ENCODE results near the gene BCL2.

The BCL2 gene

DNA sequence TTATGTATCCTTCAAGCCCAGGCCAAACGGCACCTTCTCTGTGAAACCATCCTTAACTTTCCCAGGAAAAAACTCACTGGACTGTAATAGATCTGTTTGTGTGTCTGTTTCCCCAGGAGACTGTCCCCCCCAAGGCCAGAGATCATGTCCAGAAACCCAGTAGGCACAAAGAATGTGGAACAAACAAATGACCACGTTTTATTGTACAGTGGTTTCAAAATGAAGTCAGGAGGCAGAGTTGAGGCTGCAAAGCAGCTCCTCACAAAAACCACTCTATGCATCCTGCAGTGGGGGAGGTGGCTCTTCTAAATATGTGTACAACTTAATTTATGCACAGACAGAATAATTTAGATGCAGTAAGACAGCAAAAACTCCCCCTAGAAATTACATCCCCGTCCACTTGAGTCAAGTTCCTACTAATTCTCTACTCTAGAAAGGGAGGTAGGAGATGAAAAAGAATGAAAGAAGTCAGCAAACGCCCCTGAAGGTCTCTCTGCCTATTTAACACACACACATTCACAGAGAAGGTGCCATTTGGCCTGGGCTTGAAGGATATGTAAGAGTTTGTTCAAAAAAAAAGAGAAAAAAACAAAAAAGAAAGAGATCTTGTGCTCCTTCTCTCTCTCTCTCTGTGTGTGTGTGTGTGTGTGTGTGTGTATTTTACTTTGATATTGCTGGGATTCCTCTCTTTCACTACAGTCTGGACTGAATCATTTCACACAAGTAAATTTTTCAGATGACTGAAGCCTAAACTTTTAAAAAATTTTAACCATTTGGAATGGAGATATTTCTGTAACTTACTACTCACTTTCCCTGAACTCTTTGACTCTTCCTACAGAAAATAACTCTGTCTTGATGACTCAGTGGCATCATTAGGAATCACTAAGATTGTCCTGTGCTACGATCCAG lies 19.5 kb downstream of the BCL2 start:
- H3K79me2 ChIP-seq (ENCODE audit: low read length): peaks cover 100% of the 10 kb centered on the region

DNA sequence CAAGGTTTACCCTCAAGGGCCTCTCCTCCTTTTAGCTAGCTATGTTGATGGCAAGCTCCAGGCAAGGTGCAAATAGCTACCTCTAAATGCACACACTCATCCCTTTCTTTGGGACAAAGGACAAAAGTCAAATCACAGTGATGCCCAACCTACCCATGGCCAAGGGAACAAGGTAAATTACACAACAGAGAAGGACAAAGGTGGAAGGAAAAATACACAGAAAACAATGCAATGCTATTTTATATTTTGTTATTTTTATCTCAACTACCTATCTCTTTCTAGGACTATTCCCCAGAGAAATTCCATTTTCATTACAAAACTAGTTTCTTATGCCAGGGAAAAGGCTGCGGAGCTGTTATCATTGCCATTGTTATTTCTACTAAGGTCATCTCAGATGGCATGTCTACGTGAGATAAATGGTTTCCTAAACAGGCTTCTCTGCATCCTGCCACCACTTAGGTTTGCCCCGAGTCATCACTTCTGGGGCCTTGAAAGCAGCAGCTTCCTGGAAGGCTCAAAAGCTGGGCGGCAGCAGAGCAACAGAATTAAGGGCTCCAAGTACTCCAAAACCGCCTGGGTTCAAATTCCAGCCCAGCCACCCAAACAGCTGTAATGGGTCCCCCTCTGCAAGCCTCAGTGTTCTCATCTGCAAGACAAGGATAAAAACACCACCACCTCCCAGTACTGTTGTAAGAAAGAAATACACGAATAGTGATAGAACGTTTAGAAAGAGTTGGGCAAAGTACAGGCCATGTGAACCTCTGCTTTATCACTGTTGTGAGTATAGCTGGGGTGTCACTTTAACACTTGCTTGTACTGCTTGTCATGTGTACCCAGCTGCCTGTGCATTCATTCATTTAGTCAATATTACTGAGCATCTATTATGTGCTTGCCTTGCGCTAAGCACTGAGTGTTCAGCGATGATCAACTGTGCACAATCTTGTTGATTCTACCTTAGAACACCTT lies 20.9 kb downstream of the BCL2 start:
- Histone ChIP-seq H3K4me3 (ENCODE audit: low read length) (no peak overlapping the region), H3K9me3 (ENCODE audit: insufficient read depth, low read length) (no peaks in the 10 kb centered on the region), H3K27ac (ENCODE audit: low read length) (peak overlapping the region; percentile 63; the same call in 1 of the 2 replicates), H3K27me3 (ENCODE audit: low read depth, low read length) (no peaks in the 10 kb centered on the region), H3K4me1 (ENCODE audit: low read length) (peaks cover 76% of the 10 kb centered on the region), H3K9ac (ENCODE audit: low read length) (no peak overlapping the region), H3K36me3 (replicated peaks; ENCODE audit: low read depth, low read length) (peaks cover 80% of the 10 kb centered on the region), H3K79me2 (ENCODE audit: low read length) (peaks cover 100% of the 10 kb centered on the region), H2AFZ (ENCODE audit: low read depth, low read length) (no peak overlapping the region), H3K4me2 (ENCODE audit: low read length) (no peak overlapping the region), H4K20me1 (ENCODE audit: insufficient read depth, low read length) (peaks cover 81% of the 10 kb centered on the region)
- no peak for TF ChIP-seq EZH2phosphoT487 (IDR thresholded peaks at IDR 0.05; ENCODE audit: low read depth)
- TF ChIP-seq, protein P1, sequence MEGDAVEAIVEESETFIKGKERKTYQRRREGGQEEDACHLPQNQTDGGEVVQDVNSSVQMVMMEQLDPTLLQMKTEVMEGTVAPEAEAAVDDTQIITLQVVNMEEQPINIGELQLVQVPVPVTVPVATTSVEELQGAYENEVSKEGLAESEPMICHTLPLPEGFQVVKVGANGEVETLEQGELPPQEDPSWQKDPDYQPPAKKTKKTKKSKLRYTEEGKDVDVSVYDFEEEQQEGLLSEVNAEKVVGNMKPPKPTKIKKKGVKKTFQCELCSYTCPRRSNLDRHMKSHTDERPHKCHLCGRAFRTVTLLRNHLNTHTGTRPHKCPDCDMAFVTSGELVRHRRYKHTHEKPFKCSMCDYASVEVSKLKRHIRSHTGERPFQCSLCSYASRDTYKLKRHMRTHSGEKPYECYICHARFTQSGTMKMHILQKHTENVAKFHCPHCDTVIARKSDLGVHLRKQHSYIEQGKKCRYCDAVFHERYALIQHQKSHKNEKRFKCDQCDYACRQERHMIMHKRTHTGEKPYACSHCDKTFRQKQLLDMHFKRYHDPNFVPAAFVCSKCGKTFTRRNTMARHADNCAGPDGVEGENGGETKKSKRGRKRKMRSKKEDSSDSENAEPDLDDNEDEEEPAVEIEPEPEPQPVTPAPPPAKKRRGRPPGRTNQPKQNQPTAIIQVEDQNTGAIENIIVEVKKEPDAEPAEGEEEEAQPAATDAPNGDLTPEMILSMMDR (IDR thresholded peaks at IDR 0.05; ENCODE audit: low read depth, low read length): no peak

More for the DNA sequence above, 19.5 kb downstream of the BCL2 start:
- Histone ChIP-seq H2AFZ (ENCODE audit: low read depth, low read length) (no peak overlapping the region), H4K20me1 (ENCODE audit: insufficient read depth, low read length) (peaks cover 95% of the 10 kb centered on the region), H3K27me3 (ENCODE audit: low read depth, low read length) (no peaks in the 10 kb centered on the region), H3K27ac (ENCODE audit: low read length) (peak overlapping the region; percentile 63), H3K36me3 (replicated peaks; ENCODE audit: low read depth, low read length) (peaks cover 78% of the 10 kb centered on the region), H3K4me2 (ENCODE audit: low read length) (peak overlapping the region; percentile 36), H3K4me1 (ENCODE audit: low read length) (peaks cover 79% of the 10 kb centered on the region), H3K9me3 (ENCODE audit: insufficient read depth, low read length) (no peaks in the 10 kb centered on the region), H3K4me3 (ENCODE audit: low read length) (peak overlapping the region; percentile 6), H3K9ac (ENCODE audit: low read length) (peak overlapping the region; percentile 32)
- TF ChIP-seq, protein P1 (IDR thresholded peaks at IDR 0.05; ENCODE audit: low read depth, low read length): no peak
- no peak for TF ChIP-seq EZH2phosphoT487 (IDR thresholded peaks at IDR 0.05; ENCODE audit: low read depth)

DNA sequence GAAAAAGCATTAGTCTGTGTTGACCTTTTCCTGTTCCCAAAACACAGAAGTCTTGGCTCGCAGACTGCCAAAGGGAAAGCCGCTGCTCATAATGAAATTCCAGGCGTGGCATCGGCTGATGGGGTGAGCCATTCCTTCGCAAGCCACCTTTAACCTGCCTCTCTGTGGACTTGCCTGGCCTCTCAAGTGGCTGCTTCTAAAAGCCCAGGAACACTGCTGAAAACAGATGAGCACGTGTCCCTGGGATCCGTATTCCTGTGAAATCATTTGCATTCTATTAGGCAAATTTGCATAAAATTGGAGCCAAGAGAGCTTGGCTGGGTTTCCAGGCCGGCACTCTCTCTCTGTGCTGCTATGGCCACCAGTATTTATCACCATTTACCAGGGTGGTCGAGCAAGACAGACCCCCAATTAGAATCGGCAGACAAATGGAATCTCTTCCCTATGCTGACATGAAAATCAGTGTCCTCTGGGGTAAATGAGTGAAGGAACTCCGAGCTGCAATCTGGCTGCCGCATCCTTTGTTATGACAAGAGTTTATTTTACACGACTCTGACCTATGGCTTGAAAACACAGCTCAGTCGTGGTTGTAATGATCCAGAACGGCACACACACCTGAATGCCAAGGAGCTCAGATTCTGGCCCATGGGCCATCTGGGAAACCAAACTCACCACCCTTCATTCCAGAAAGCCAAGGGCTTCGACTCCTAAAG lies 21.7 kb downstream of the BCL2 start:
- no peak overlapping the region for H3K27ac ChIP-seq (ENCODE audit: low read length)
- peaks cover 98% of the 10 kb centered on the region for H3K79me2 ChIP-seq (ENCODE audit: low read length)
- H3K4me3 ChIP-seq (ENCODE audit: low read length): no peak overlapping the region
- peaks cover 73% of the 10 kb centered on the region for H4K20me1 ChIP-seq (ENCODE audit: insufficient read depth, low read length)
- no peak overlapping the region for H3K4me2 ChIP-seq (ENCODE audit: low read length)
- H3K36me3 ChIP-seq (replicated peaks; ENCODE audit: low read depth, low read length): peaks cover 77% of the 10 kb centered on the region
- peaks cover 75% of the 10 kb centered on the region for H3K4me1 ChIP-seq (ENCODE audit: low read length)
- H3K27me3 ChIP-seq (ENCODE audit: low read depth, low read length): no peaks in the 10 kb centered on the region
- TF ChIP-seq, protein P1 (IDR thresholded peaks at IDR 0.05; ENCODE audit: low read depth, low read length): no peak
- TF ChIP-seq EZH2phosphoT487 (IDR thresholded peaks at IDR 0.05; ENCODE audit: low read depth): no peak
- no peak overlapping the region for H3K9ac ChIP-seq (ENCODE audit: low read length)
- no peaks in the 10 kb centered on the region for H3K9me3 ChIP-seq (ENCODE audit: insufficient read depth, low read length)
- H2AFZ ChIP-seq (ENCODE audit: low read depth, low read length): no peak overlapping the region
